MV-4-11 (cell line): ENCODE results near the gene DUSP8.

ENCODE experiments used
- DNase-seq: peaks from one replicate; lab custom pipeline; 2025; lab: John Stamatoyannopoulos, UW

DUSP8 gene

GRCh38 chr11:1553808-1554594 lies 18.1 kb downstream of the DUSP8 start:
- DNase-seq = no peak

GRCh38 chr11:1549338-1550330 lies 22.4 kb downstream of the DUSP8 start:
- DNase-seq = no peak

GRCh38 chr11:1548221-1549070 lies 23.6 kb downstream of the DUSP8 start:
- peak; percentile 67 for DNase-seq

GRCh38 chr11:1547467-1548098 lies 24.5 kb downstream of the DUSP8 start:
- no peak for DNase-seq

GRCh38 chr11:1546536-1547466 lies 25.3 kb downstream of the DUSP8 start:
- DNase-seq = no peak

- no peak for DNase-seq
Observed at GRCh38 chr11:1546077-1546535, 26.0 kb downstream of the DUSP8 start.

- DNase-seq = no peak
Observed at GRCh38 chr11:1545432-1545831, 26.6 kb downstream of the DUSP8 start.

- DNase-seq = no peak
Observed at GRCh38 chr11:1544536-1544935, 27.5 kb downstream of the DUSP8 start.

- DNase-seq = no peak
Observed at GRCh38 chr11:1543606-1544263, 28.3 kb downstream of the DUSP8 start.

GRCh38 chr11:1542267-1542666 lies 29.8 kb downstream of the DUSP8 start:
- no peak for DNase-seq

GRCh38 chr11:1541474-1542204 lies 30.4 kb downstream of the DUSP8 start:
- DNase-seq = no peak

GRCh38 chr11:1540074-1540473 lies 32.0 kb downstream of the DUSP8 start:
- no peak for DNase-seq

- no peak for DNase-seq
Observed at GRCh38 chr11:1538153-1538552, 33.9 kb downstream of the DUSP8 start.

GRCh38 chr11:1536065-1536843 lies 35.8 kb downstream of the DUSP8 start:
- no peak for DNase-seq

GRCh38 chr11:1534682-1535081 lies 37.4 kb downstream of the DUSP8 start:
- DNase-seq = no peak

- no peak for DNase-seq
Observed at GRCh38 chr11:1534171-1534570, 37.9 kb downstream of the DUSP8 start.

- DNase-seq = no peak
Observed at GRCh38 chr11:1533342-1533725, 38.7 kb downstream of the DUSP8 start.
